Liver (tissue), 9 donors: Measurements from ENCODE around the gene LY6G5B. TPM values are rescaled to one million over a fixed set of nuclear protein-coding genes. Genes with fewer than 3 reads are reported as not detected.
A peak's percentile ranks its signal among the peaks of the same experiment; 100 is the strongest.

Experiments used
- DNase-seq: peaks from one replicate; pipeline ENCODE4 v3.0.0-alpha.2; 2017; ENCODE audit warnings: low spot score
- H3K27ac ChIP-seq, 2 donors: one replicate each; pipeline ENCODE4 v1.7.0; 2013; ENCODE audit warnings: inconsistent platforms in 2 of 2, low read length in 2 of 2, control low read depth in 1 of 2, low read depth in 1 of 2, mild to moderate bottlenecking in 1 of 2
- H3K27me3 ChIP-seq, 4 donors: one replicate each; pipeline versions ENCODE4 v1.6.1 to v1.7.0; 2013; ENCODE audit warnings: low read length in 3 of 4, inconsistent platforms in 1 of 4, mild to moderate bottlenecking in 1 of 4, moderate library complexity in 1 of 4; ENCODE audit not compliant: control insufficient read depth in 4 of 4, insufficient read depth in 4 of 4
- H3K36me3 ChIP-seq, 4 donors: one replicate each; pipeline versions ENCODE4 v1.6.1 to v1.7.0; 2013; ENCODE audit warnings: low read length in 3 of 4, mild to moderate bottlenecking in 3 of 4, low read depth in 1 of 4, moderate library complexity in 1 of 4; ENCODE audit not compliant: control insufficient read depth in 4 of 4, insufficient read depth in 3 of 4
- H3K4me1 ChIP-seq, 4 donors: one replicate each; pipeline versions ENCODE4 v1.6.1 to v1.7.0; 2013; ENCODE audit warnings: low read length in 3 of 4, mild to moderate bottlenecking in 3 of 4, moderate library complexity in 1 of 4; ENCODE audit not compliant: control insufficient read depth in 4 of 4, insufficient read depth in 4 of 4
- H3K4me3 ChIP-seq, 3 donors: one replicate each; pipeline versions ENCODE4 v1.6.1 to v1.7.0; 2013; ENCODE audit warnings: low read length in 3 of 3, control low read depth in 1 of 3, low read depth in 1 of 3, mild to moderate bottlenecking in 1 of 3
- H3K9ac ChIP-seq, 2 donors: one replicate each; pipeline ENCODE4 v1.7.0; 2013; ENCODE audit warnings: low read length in 2 of 2, mild to moderate bottlenecking in 2 of 2, moderate library complexity in 2 of 2, control low read depth in 1 of 2, low read depth in 1 of 2
- H3K9me3 ChIP-seq, 4 donors: one replicate each; pipeline versions ENCODE4 v1.6.1 to v1.7.0; 2013; ENCODE audit warnings: low read length in 3 of 4; ENCODE audit not compliant: control insufficient read depth in 4 of 4
- EGR1 ChIP-seq, 2 donors: IDR thresholded peaks; 2 replicates each; pipeline ENCODE4 v1.6.1; 2016 to 2018; ENCODE audit warnings: antibody characterized with exemption in 2 of 2, low read depth in 2 of 2
- FOXA1 ChIP-seq: IDR thresholded peaks from 2 replicates; pipeline ENCODE4 v1.6.1; 2016; ENCODE audit warnings: antibody characterized with exemption
- FOXA2 ChIP-seq: IDR thresholded peaks from 2 replicates; pipeline ENCODE4 v1.6.1; 2016; ENCODE audit warnings: antibody characterized with exemption
- GABPA ChIP-seq, 2 donors: IDR thresholded peaks in 1 of 2; conservative IDR thresholded peaks in 1 of 2; 2 replicates each; pipeline ENCODE4 v1.6.1; 2016; ENCODE audit warnings: antibody characterized with exemption in 2 of 2, mild to moderate bottlenecking in 1 of 2, moderate library complexity in 1 of 2
- HNF4A ChIP-seq, 2 donors: conservative IDR thresholded peaks; 2 replicates each; pipeline ENCODE4 v1.6.1; 2016; ENCODE audit warnings: antibody characterized with exemption in 2 of 2, mild to moderate bottlenecking in 2 of 2
- HNF4G ChIP-seq: IDR thresholded peaks from 2 replicates; pipeline ENCODE4 v1.6.1; 2016; ENCODE audit warnings: antibody characterized with exemption
- JUND ChIP-seq, 2 donors: IDR thresholded peaks; 2 replicates each; pipeline ENCODE4 v1.6.1; 2016; ENCODE audit warnings: antibody characterized with exemption in 2 of 2
- NR2F2 ChIP-seq: IDR thresholded peaks from 2 replicates; pipeline ENCODE4 v1.6.1; 2016; ENCODE audit warnings: antibody characterized with exemption
- RAD21 ChIP-seq, 2 donors: IDR thresholded peaks; 2 replicates each; pipeline ENCODE4 v1.6.1; 2016; ENCODE audit warnings: antibody characterized with exemption in 2 of 2, mild to moderate bottlenecking in 2 of 2
- RXRA ChIP-seq, 2 donors: IDR thresholded peaks; 2 replicates each; pipeline ENCODE4 v1.6.1; 2017 to 2018; ENCODE audit warnings: antibody characterized with exemption in 2 of 2, mild to moderate bottlenecking in 1 of 2
- SP1 ChIP-seq: IDR thresholded peaks from 2 replicates; pipeline ENCODE4 v1.6.1; 2018; ENCODE audit warnings: antibody characterized with exemption, mild to moderate bottlenecking
- TAF1 ChIP-seq: conservative IDR thresholded peaks from 2 replicates; pipeline ENCODE4 v1.6.1; 2016; ENCODE audit warnings: antibody characterized with exemption, mild to moderate bottlenecking
- YY1 ChIP-seq: IDR thresholded peaks from 2 replicates; pipeline ENCODE4 v1.6.1; 2016; ENCODE audit warnings: antibody characterized with exemption, mild to moderate bottlenecking
- WGBS: extraction: QIAGEN DNeasy Blood & Tissue Kit; methylation state at CpG from one replicate; pipeline ENCODE4 v1.1.7; 2013; 5-methylcytosine and 5-hydroxymethylcytosine counted together
- polyA plus RNA-seq, 2 donors: library from polyadenylated mRNA; stranded (reverse) in 1 of 2; unstranded in 1 of 2; fragments of 200-250 nt in 1 of 2; fragments of >200 nt in 1 of 2; fragmentation: Nextera tagmentation in 1 of 2; extraction: Ambion mirVana in 1 of 2; gene quantifications; one replicate each; pipeline versions ENCODE4 v1.2.1 to v1.2.3, GENCODE V29; 2013 to 2015
- total RNA-seq, 2 donors: library from RNA; depleted of rRNA; stranded (reverse); fragments of >200 nt; gene quantifications; one replicate each; pipeline ENCODE4 v1.2.3, GENCODE V29; 2014
- TF ChIP-seq, protein P1 (sequence below): IDR thresholded peaks from 2 replicates; pipeline ENCODE4 v1.6.1; 2016; ENCODE audit warnings: antibody characterized with exemption
- TF ChIP-seq, protein P2 (sequence below): IDR thresholded peaks from 2 replicates; pipeline ENCODE4 v1.6.1; 2016; ENCODE audit warnings: antibody characterized with exemption, mild to moderate bottlenecking
- TF ChIP-seq, protein P3 (sequence below): IDR thresholded peaks from 2 replicates; pipeline ENCODE4 v1.6.1; 2016; ENCODE audit warnings: antibody characterized with exemption
- TF ChIP-seq, protein P4 (sequence below): IDR thresholded peaks from 2 replicates; pipeline ENCODE4 v1.6.1; 2016; ENCODE audit warnings: antibody characterized with exemption
- TF ChIP-seq, protein P5 (sequence below): fragments of 150-350 bp; IDR thresholded peaks from 2 replicates; pipeline ENCODE4 v1.5.1; 2017; ENCODE audit warnings: improper control_type of control experiment, low read depth, low read length; ENCODE audit not compliant: missing input control
- donor health status: healthy.
- donor health status: healthy.
- donor health status: healthy.
- donor health status: healthy.
- donor health status: healthy.

The LY6G5B gene
- total and polyA plus RNA-seq, 4 donors = 1.2 to 5.9 (median 2.1) TPM

DNA sequence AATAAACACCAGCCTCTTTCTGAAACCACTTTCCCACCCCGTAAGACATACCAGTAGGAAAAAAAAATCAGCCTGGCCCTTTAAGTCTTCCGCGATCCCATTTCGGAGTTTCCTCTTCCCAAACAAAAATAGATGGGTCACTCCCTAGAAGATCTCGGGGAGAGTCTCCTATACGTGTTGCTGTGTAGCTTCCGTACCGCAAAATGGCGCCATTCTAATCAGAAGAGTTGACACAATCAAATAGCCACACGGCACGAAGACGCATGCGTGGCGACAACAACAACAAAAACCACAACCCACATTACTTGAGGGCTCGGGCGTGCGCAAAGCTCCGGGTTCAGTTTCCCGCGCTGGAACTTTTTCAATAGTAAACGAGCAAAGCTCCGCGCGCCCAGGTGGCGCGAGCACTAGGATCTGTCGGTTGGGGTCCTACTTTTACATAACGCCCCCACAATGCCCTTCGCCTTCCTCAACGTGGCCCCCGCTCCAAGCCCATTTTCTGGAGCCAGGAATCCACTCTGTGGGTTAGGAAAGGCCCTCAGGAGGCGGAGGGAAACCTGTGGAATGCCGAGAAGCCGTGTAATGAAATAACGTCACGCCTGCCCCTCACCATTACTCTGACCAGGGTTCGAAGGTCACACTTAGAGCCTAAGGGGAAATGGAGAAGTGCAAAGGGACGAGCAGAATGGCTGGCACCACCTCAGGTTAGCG is 4.8 kb upstream of the LY6G5B start, which contains the start of gene GPANK1:
TSS of gene GPANK1 (minus strand) at position 208 of the 711 bp plus-strand sequence. CDS start 519 bp downstream, outside the sequence.
- TF ChIP-seq NR2F2 (no peak), FOXA1 (no peak), SP1 (peak; percentile 30), HNF4A (conservative IDR thresholded peaks at IDR 0.05) (no peak), YY1 (peak; percentile 99), EGR1 (IDR thresholded peaks at IDR 0.05; ENCODE audit: low read depth in 2 of 2) (no peak), RXRA (IDR thresholded peaks at IDR 0.05) (no peak), HNF4G (no peak), FOXA2 (no peak), GABPA (IDR thresholded peaks at IDR 0.05 in 1 of 2, conservative IDR thresholded peaks at IDR 0.05 in 1 of 2) (peak; percentile 21 to 71), RAD21 (IDR thresholded peaks at IDR 0.05) (peak in 1 of 2 donors; percentile 26), TAF1 (peak; percentile 94), JUND (IDR thresholded peaks at IDR 0.05) (peak in 1 of 2 donors; percentile 38)
- TF ChIP-seq, protein P1, sequence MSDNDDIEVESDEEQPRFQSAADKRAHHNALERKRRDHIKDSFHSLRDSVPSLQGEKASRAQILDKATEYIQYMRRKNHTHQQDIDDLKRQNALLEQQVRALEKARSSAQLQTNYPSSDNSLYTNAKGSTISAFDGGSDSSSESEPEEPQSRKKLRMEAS = peak; percentile 95
- TF ChIP-seq, protein P2, sequence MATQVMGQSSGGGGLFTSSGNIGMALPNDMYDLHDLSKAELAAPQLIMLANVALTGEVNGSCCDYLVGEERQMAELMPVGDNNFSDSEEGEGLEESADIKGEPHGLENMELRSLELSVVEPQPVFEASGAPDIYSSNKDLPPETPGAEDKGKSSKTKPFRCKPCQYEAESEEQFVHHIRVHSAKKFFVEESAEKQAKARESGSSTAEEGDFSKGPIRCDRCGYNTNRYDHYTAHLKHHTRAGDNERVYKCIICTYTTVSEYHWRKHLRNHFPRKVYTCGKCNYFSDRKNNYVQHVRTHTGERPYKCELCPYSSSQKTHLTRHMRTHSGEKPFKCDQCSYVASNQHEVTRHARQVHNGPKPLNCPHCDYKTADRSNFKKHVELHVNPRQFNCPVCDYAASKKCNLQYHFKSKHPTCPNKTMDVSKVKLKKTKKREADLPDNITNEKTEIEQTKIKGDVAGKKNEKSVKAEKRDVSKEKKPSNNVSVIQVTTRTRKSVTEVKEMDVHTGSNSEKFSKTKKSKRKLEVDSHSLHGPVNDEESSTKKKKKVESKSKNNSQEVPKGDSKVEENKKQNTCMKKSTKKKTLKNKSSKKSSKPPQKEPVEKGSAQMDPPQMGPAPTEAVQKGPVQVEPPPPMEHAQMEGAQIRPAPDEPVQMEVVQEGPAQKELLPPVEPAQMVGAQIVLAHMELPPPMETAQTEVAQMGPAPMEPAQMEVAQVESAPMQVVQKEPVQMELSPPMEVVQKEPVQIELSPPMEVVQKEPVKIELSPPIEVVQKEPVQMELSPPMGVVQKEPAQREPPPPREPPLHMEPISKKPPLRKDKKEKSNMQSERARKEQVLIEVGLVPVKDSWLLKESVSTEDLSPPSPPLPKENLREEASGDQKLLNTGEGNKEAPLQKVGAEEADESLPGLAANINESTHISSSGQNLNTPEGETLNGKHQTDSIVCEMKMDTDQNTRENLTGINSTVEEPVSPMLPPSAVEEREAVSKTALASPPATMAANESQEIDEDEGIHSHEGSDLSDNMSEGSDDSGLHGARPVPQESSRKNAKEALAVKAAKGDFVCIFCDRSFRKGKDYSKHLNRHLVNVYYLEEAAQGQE = peak; percentile 68
- TF ChIP-seq, protein P3, sequence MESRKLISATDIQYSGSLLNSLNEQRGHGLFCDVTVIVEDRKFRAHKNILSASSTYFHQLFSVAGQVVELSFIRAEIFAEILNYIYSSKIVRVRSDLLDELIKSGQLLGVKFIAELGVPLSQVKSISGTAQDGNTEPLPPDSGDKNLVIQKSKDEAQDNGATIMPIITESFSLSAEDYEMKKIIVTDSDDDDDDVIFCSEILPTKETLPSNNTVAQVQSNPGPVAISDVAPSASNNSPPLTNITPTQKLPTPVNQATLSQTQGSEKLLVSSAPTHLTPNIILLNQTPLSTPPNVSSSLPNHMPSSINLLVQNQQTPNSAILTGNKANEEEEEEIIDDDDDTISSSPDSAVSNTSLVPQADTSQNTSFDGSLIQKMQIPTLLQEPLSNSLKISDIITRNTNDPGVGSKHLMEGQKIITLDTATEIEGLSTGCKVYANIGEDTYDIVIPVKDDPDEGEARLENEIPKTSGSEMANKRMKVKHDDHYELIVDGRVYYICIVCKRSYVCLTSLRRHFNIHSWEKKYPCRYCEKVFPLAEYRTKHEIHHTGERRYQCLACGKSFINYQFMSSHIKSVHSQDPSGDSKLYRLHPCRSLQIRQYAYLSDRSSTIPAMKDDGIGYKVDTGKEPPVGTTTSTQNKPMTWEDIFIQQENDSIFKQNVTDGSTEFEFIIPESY = peak; percentile 73
- TF ChIP-seq, protein P4, sequence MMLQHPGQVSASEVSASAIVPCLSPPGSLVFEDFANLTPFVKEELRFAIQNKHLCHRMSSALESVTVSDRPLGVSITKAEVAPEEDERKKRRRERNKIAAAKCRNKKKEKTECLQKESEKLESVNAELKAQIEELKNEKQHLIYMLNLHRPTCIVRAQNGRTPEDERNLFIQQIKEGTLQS = no peak
- TF ChIP-seq, protein P5, sequence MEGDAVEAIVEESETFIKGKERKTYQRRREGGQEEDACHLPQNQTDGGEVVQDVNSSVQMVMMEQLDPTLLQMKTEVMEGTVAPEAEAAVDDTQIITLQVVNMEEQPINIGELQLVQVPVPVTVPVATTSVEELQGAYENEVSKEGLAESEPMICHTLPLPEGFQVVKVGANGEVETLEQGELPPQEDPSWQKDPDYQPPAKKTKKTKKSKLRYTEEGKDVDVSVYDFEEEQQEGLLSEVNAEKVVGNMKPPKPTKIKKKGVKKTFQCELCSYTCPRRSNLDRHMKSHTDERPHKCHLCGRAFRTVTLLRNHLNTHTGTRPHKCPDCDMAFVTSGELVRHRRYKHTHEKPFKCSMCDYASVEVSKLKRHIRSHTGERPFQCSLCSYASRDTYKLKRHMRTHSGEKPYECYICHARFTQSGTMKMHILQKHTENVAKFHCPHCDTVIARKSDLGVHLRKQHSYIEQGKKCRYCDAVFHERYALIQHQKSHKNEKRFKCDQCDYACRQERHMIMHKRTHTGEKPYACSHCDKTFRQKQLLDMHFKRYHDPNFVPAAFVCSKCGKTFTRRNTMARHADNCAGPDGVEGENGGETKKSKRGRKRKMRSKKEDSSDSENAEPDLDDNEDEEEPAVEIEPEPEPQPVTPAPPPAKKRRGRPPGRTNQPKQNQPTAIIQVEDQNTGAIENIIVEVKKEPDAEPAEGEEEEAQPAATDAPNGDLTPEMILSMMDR = no peak
- peak within 1 kb of the TSS; percentile 71 to 94 for H3K9ac ChIP-seq
- DNase-seq = peak; percentile 80
- H3K27me3 ChIP-seq = no peaks in the 10 kb centered on the region
- H3K4me3 ChIP-seq = peak within 1 kb of the TSS; percentile 86 to 87 (median 87)
- H3K4me1 ChIP-seq = peaks cover 6 to 49% (median 36%) of the 10 kb centered on the region in 4 donors
- WGBS = under 1% methylated on average over 39 of the region's 39 CpGs
- H3K36me3 ChIP-seq = peaks cover 8 to 29% (median 28%) of the 10 kb centered on the region in 4 donors
- H3K27ac ChIP-seq = peak within 1 kb of the TSS; percentile 94 to 96
- no peaks in the 10 kb centered on the region for H3K9me3 ChIP-seq
